Skin epidermis (tissue), 12 donors: ENCODE results near the gene STK4.
"Not testable (repeated sequence)": the region's sequence is repeated elsewhere in the genome, so short reads cannot be mapped to it uniquely, and the experiment has no call there.

ENCODE experiments used
- H3K27ac ChIP-seq, 21 experiments: fragments of 200-600 bp; sonication (generic) in 11 of 21; one replicate each; pipeline ENCODE4 v1.5.0; 2020; ENCODE audit warnings: mild to moderate bottlenecking in 3 of 21, inconsistent platforms in 2 of 21, moderate library complexity in 2 of 21
- H3K4me3 ChIP-seq, 7 experiments: fragments of 200-600 bp; sonication (generic) in 2 of 7; one replicate each; pipeline ENCODE4 v1.5.0; 2020; ENCODE audit warnings: inconsistent platforms in 2 of 7, mild to moderate bottlenecking in 2 of 7, moderate library complexity in 1 of 7

STK4 gene

GRCh38 chr20:45047581-45048119, 81.3 kb downstream of the STK4 start:
- no peak overlapping the region for H3K27ac ChIP-seq
- H3K4me3 ChIP-seq = no peak overlapping the region

- no peak overlapping the region for H3K4me3 ChIP-seq
- peak overlapping the region in 1 of 21 experiments; percentile 21 for H3K27ac ChIP-seq
These were observed 83.1 kb downstream of the STK4 start for GRCh38 chr20:45049438-45049837.

GRCh38 chr20:45049904-45050471, 83.7 kb downstream of the STK4 start:
- H3K27ac ChIP-seq = peak overlapping the region in 1 of 21 experiments; percentile 21
- H3K4me3 ChIP-seq = no peak overlapping the region

- H3K4me3 ChIP-seq = no peak overlapping the region
- H3K27ac ChIP-seq = peak overlapping the region in 2 of 21 experiments; percentile 8 to 44
These were observed 85.1 kb downstream of the STK4 start for GRCh38 chr20:45051204-45052060.

- Histone ChIP-seq H3K4me3 (no peak overlapping the region), H3K27ac (peak overlapping the region in 13 of 21 experiments; percentile 8 to 52 (median 30))
These were observed 86.6 kb downstream of the STK4 start for GRCh38 chr20:45052698-45053429.

- Histone ChIP-seq H3K4me3 (no peak overlapping the region), H3K27ac (peak overlapping the region in 12 of 21 experiments; percentile 14 to 52 (median 32))
These were observed 87.4 kb downstream of the STK4 start for GRCh38 chr20:45053430-45054351.

- H3K4me3 ChIP-seq = no peak overlapping the region
- no peak overlapping the region for H3K27ac ChIP-seq
These were observed 88.7 kb downstream of the STK4 start for GRCh38 chr20:45055056-45055455.

GRCh38 chr20:45056473-45057173, 90.3 kb downstream of the STK4 start:
- H3K4me3 ChIP-seq = no peak overlapping the region
- peak overlapping the region in 1 of 21 experiments; percentile 43 for H3K27ac ChIP-seq

- H3K27ac ChIP-seq = no peak overlapping the region
- no peak overlapping the region for H3K4me3 ChIP-seq
These were observed 92.0 kb downstream of the STK4 start for GRCh38 chr20:45058168-45058850.

- Histone ChIP-seq H3K27ac (no peak overlapping the region), H3K4me3 (no peak overlapping the region)
These were observed 92.9 kb downstream of the STK4 start for GRCh38 chr20:45059022-45059728.

- peak overlapping the region in 6 of 21 experiments; percentile 4 to 67 (median 30) for H3K27ac ChIP-seq
- no peak overlapping the region for H3K4me3 ChIP-seq
These were observed 94.0 kb downstream of the STK4 start for GRCh38 chr20:45060294-45060693.

GRCh38 chr20:45061244-45061643, 94.9 kb downstream of the STK4 start:
- H3K4me3 ChIP-seq = no peak overlapping the region
- H3K27ac ChIP-seq = peak overlapping the region in 7 of 21 experiments; percentile 3 to 77 (median 31)

GRCh38 chr20:45063107-45063506, 96.8 kb downstream of the STK4 start:
- H3K4me3 ChIP-seq = not testable (repeated sequence)

GRCh38 chr20:45064812-45065211, 98.5 kb downstream of the STK4 start:
- H3K4me3 ChIP-seq = no peak overlapping the region
- no peak overlapping the region for H3K27ac ChIP-seq

More at GRCh38 chr20:45063107-45063506, 96.8 kb downstream of the STK4 start:
- peak overlapping the region in 2 of 21 experiments; percentile 13 to 37 for H3K27ac ChIP-seq

- Histone ChIP-seq H3K27ac (peak overlapping the region in 11 of 21 experiments; percentile 6 to 65 (median 32)), H3K4me3 (no peak overlapping the region)
These were observed 100.1 kb downstream of the STK4 start for GRCh38 chr20:45066372-45066771.

GRCh38 chr20:45067087-45067486, 100.8 kb downstream of the STK4 start:
- no peak overlapping the region for H3K4me3 ChIP-seq
- peak overlapping the region in 15 of 21 experiments; percentile 6 to 66 (median 46) for H3K27ac ChIP-seq

- H3K4me3 ChIP-seq = no peak overlapping the region
- H3K27ac ChIP-seq = peak overlapping the region in 13 of 21 experiments; percentile 3 to 66 (median 46)
These were observed 101.2 kb downstream of the STK4 start for GRCh38 chr20:45067558-45067957.
